ENCODE measurements around the gene TSEN54. TPM values are rescaled to one million over a fixed set of nuclear protein-coding genes. Genes with fewer than 3 reads are reported as not detected.
A peak's percentile ranks its signal among the peaks of the same experiment; 100 is the strongest.

Gene TSEN54
- total RNA-seq, 1 donor from 2014 or later = 25.3 TPM

- no peaks in the 10 kb centered on the region for H3K27me3 ChIP-seq (ENCODE audit: control insufficient read depth, insufficient read depth, low read length)
- no peak overlapping the region for H3K4me3 ChIP-seq (ENCODE audit: low read depth, low read length)
- DNase-seq (ENCODE audit: low read depth) (peak; percentile 23), FAIRE-seq (no peak)
- TF ChIP-seq CTCF (IDR thresholded peaks at IDR 0.05; ENCODE audit: insufficient read depth, low read length, severe bottlenecking) = no peak
- peaks cover 6% of the 10 kb centered on the region for H3K36me3 ChIP-seq (ENCODE audit: control insufficient read depth, insufficient read depth, low read length)
These were observed 5.8 kb downstream of the TSEN54 start for GRCh38 chr17:75521951-75522727.

- Histone ChIP-seq H3K36me3 (ENCODE audit: control insufficient read depth, insufficient read depth, low read length) (peaks cover 6% of the 10 kb centered on the region), H3K27me3 (ENCODE audit: control insufficient read depth, insufficient read depth, low read length) (no peaks in the 10 kb centered on the region), H3K4me3 (ENCODE audit: low read depth, low read length) (no peak overlapping the region)
- FAIRE-seq (no peak), DNase-seq (ENCODE audit: low read depth) (no peak)
- TF ChIP-seq CTCF (IDR thresholded peaks at IDR 0.05; ENCODE audit: insufficient read depth, low read length, severe bottlenecking) = no peak
These were observed 7.3 kb downstream of the TSEN54 start for GRCh38 chr17:75523647-75524046.

DNA sequence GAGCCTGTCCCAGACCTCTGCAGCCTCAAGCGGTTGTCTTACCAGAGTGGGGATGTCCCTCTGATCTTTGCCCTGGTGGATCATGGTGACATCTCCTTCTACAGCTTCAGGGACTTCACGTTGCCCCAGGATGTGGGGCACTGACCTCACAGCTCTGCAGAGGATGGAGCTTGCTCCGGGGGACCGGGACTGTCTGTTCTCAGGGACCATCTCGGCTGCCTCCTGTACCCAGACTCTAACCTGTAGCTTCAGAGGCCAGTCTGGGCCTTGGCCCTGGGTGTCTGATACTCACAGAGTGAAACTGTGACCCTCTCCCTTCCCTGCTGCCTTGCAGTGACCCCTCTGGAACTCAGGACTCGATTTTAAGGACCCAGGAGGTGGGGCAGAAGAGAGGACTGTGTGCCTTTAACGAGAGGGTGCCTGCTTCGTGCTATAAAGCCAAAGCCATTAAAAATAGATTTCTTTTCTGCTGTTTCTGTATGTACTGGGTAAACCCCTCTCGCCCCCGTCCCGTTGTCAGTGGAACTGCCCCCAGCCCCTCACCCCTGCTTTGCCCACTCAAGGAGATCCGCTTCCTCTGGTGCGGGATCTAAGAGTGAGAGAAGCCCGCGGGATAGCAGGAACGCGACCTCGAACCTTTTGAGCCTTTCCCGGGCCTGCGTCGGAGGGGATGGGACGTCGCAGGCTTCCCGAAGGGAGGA is 8.1 kb downstream of the TSEN54 start:
- DNase-seq (ENCODE audit: low read depth) = no peak
- Histone ChIP-seq H3K27me3 (ENCODE audit: control insufficient read depth, insufficient read depth, low read length) (no peaks in the 10 kb centered on the region), H3K36me3 (ENCODE audit: control insufficient read depth, insufficient read depth, low read length) (peaks cover 5% of the 10 kb centered on the region), H3K4me3 (ENCODE audit: low read depth, low read length) (peak overlapping the region; percentile 80)
- TF ChIP-seq CTCF (IDR thresholded peaks at IDR 0.05; ENCODE audit: insufficient read depth, low read length, severe bottlenecking) = no peak
- no peak for FAIRE-seq

- DNase-seq (ENCODE audit: low read depth) (peak; percentile 73), FAIRE-seq (no peak)
- peak; percentile 76 for TF ChIP-seq CTCF (IDR thresholded peaks at IDR 0.05; ENCODE audit: insufficient read depth, low read length, severe bottlenecking)
- peak within 1 kb of the TSS; percentile 80 for H3K4me3 ChIP-seq (ENCODE audit: low read depth, low read length)
- no peaks in the 10 kb centered on the region for H3K27me3 ChIP-seq (ENCODE audit: control insufficient read depth, insufficient read depth, low read length)
- H3K36me3 ChIP-seq (ENCODE audit: control insufficient read depth, insufficient read depth, low read length) = peaks cover 3% of the 10 kb centered on the region
These were observed 8.9 kb downstream of the TSEN54 start, which contains the start of gene LLGL2 for GRCh38 chr17:75524970-75525805. TSS of gene LLGL2 (plus strand) at chr17:75525697. CDS start at chr17:75543427, 17,730 bp downstream.

- peaks cover 3% of the 10 kb centered on the region for H3K36me3 ChIP-seq (ENCODE audit: control insufficient read depth, insufficient read depth, low read length)
- DNase-seq (ENCODE audit: low read depth) = no peak
- peak overlapping the region; percentile 68 for H3K4me3 ChIP-seq (ENCODE audit: low read depth, low read length)
- no peak for TF ChIP-seq CTCF (IDR thresholded peaks at IDR 0.05; ENCODE audit: insufficient read depth, low read length, severe bottlenecking)
- FAIRE-seq = no peak
- no peaks in the 10 kb centered on the region for H3K27me3 ChIP-seq (ENCODE audit: control insufficient read depth, insufficient read depth, low read length)
These were observed 9.7 kb downstream of the TSEN54 start for GRCh38 chr17:75525806-75526554.
